Measurements from ENCODE around the gene MAGIX.
"Not testable (repeated sequence)": the region's sequence is repeated elsewhere in the genome, so short reads cannot be mapped to it uniquely, and the experiment has no call there.

The MAGIX gene

DNA sequence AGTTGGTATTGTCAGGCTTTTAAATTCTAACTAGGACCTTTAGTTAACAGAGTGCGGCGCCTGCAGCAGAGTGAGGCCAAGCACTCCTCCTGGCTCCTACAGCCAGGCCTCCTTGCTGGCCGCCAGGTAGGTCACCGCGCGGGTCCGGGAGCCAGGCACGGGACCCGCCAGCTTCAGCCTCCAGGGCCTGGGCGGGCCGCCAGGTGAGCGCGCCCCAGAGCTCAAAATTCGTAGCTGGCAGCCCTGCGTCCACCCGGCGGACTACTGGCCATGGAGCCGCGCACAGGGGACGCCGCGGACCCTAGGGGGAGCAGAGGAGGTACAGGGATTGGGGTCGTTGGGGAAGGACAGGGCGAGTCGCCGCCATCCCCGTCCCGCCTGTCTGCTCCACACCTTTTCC lies at the start of gene MAGIX:
Gene MAGIX, plus strand, starts transcription at position 139 of the 400 bp plus-strand sequence. Its CDS starts 132 bp downstream, at position 271.
- in situ Hi-C loops (cut with MboI; ENCODE audit: low sequenced_read_pairs) = no loop called here

- in situ Hi-C loops (cut with MboI; ENCODE audit: low sequenced_read_pairs) = no loop called here
These were observed 46.5 kb upstream of the MAGIX start for GRCh38 chrX:49116076-49116475.

- in situ Hi-C loops (cut with MboI; ENCODE audit: low sequenced_read_pairs) = no loop called here
These were observed 45.8 kb upstream of the MAGIX start for GRCh38 chrX:49116716-49117115.

- in situ Hi-C loops (cut with MboI; ENCODE audit: low sequenced_read_pairs) = no loop called here
These were observed 45.0 kb upstream of the MAGIX start for GRCh38 chrX:49117581-49117980.

DNA sequence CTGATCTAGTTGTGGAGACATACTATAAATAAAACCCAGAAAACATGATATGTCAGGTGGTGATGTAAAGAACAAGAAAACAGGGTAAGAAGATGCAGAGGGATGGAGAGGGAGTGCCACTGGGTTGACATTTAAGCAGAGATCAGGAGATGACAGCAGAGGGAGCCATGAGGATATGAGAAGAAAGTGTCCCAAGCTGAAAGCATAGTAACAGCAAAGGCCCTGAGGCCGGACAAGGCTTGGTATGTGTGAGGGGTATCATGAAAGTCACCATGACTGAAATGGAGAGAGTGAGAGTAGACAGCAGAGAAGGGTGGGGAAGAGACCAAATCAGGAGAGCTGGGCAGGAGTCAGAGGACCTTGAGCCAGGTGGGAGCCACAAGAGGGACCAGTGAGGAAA lies 42.5 kb upstream of the MAGIX start:
- in situ Hi-C loops (cut with MboI; ENCODE audit: low sequenced_read_pairs) = no loop called here

GRCh38 chrX:49122499-49122898 lies 40.1 kb upstream of the MAGIX start:
- in situ Hi-C loops (cut with MboI; ENCODE audit: low sequenced_read_pairs) = no loop called here

GRCh38 chrX:49127742-49128258 lies 34.8 kb upstream of the MAGIX start:
- in situ Hi-C loops (cut with MboI; ENCODE audit: low sequenced_read_pairs) = not testable (repeated sequence)

DNA sequence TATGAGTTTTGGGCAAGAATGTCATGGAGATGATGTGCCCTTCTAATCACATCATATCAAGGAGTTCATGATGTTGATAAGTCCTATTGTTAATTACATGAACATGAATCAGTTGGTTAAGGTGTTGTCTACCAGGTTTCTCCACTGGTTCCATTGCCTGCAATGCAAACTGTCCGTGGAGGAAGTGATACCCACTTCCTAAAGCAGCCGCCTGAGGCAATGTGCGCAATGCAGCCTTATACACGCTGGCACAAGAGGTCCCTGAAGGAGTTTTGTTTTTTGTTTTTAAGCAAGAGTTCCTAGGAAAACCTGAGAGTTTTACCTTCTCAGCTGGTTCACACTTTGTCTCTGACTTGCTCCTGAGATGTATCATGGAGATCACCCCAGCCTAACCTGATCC lies 33.1 kb upstream of the MAGIX start:
- in situ Hi-C loops (cut with MboI; ENCODE audit: low sequenced_read_pairs) = no loop called here

DNA sequence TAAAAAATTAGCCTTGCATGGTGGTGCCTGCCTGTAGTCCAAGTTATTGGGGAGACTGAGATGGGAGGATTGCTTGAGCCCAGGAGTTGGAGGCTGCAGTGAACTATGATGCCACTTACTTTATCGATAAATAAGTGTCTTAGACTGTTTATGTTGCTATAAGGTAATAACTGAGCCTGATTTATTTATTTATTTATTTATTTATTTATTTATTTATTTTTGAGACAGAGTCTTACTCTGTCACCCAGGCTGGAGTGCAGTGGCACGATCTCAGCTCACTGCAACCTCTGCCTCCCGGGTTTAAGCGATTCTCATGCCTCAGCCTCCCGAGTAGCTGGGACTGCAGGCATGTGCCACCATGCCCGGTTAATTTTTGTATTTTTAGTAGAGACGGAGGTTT lies 30.3 kb upstream of the MAGIX start:
- in situ Hi-C loops (cut with MboI; ENCODE audit: low sequenced_read_pairs) = not testable (repeated sequence)

DNA sequence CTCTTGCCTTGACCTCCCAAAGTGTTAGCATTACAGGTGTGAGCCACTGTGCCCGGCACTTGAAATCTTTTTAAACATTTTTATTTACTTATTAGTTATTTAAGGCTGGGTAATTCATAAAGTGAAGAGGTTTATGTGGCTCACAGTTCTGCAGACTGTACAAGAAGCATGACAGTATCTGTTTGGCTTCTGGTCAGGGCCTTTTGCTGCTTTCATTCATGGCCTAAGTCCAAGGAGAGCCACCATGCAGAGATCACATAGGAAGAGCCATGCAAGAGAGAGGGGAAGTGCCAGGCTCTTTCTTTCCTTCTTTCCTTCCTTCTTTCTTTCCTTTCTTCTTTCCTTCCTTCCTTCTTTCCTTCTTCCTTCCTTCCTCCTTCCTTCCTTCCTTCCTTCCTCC lies 28.8 kb upstream of the MAGIX start:
- in situ Hi-C loops (cut with MboI; ENCODE audit: low sequenced_read_pairs) = no loop called here

GRCh38 chrX:49137492-49137891 lies 25.1 kb upstream of the MAGIX start:
- in situ Hi-C loops (cut with MboI; ENCODE audit: low sequenced_read_pairs) = no loop called here

GRCh38 chrX:49139713-49140112 lies 22.8 kb upstream of the MAGIX start:
- in situ Hi-C loops (cut with MboI; ENCODE audit: low sequenced_read_pairs) = no loop called here

DNA sequence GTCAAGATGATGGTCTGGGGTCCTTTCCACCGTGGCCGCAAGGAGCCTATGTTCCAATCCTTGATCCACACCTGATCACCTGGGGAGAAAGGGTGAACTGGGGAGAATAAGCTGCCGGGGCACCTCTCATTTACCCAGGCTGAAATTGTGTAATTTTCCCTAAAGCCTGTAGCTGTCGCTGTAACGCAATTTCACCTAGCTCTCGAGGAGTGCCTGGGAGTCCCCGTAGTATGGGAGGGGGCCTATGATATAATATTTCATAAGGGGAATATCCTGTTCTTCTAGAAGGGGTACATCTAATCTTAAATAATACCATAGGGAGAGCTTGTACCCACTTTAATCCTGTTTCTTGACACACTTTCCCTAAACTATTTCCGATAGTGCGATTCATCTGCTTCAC lies 20.3 kb upstream of the MAGIX start:
- in situ Hi-C loops (cut with MboI; ENCODE audit: low sequenced_read_pairs) = not testable (repeated sequence)

GRCh38 chrX:49143154-49143553 lies 19.4 kb upstream of the MAGIX start:
- in situ Hi-C loops (cut with MboI; ENCODE audit: low sequenced_read_pairs) = not testable (repeated sequence)

DNA sequence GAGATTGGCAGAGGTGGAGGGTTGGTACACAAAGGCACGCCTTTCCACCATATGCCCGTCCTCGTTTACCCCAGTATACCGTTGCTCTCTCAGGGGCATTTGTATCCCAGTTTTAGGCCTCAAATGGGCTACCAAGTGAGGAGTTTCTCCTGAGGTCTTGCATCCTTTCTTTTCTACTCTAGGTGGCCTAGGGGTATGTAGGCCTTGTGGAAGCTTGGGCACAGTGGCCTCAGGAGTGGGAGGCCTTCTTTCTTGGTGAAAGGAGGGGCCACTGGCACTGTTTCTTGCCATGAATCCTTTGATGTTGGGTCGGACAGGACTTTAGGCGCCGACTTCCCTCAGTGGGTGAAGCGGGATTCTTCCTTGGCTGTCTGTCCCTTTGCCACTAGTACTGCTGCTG lies 15.3 kb upstream of the MAGIX start:
- in situ Hi-C loops (cut with MboI; ENCODE audit: low sequenced_read_pairs) = no loop called here

DNA sequence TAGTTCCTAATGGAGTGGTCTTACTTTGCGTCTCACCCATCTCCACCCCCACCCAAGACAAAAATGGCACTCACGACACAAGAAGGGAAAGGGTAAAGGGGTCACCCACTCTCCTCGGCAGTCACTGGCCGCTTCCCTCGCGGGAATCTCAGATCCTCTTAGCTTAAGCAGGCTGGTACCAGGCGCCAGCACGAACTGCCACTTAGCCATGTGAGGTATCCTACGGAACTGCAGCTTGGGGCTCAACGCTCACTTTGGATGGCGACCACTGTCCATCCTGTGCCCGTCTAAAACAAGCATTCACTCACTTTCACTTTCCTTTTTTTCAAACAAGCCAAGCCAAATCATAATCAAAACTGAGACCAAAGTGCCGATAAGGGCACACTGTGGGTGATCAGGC lies 14.6 kb upstream of the MAGIX start:
- in situ Hi-C loops (cut with MboI; ENCODE audit: low sequenced_read_pairs) = no loop called here

- in situ Hi-C loops (cut with MboI; ENCODE audit: low sequenced_read_pairs) = not testable (repeated sequence)
These were observed 14.0 kb upstream of the MAGIX start for GRCh38 chrX:49148390-49149100.

DNA sequence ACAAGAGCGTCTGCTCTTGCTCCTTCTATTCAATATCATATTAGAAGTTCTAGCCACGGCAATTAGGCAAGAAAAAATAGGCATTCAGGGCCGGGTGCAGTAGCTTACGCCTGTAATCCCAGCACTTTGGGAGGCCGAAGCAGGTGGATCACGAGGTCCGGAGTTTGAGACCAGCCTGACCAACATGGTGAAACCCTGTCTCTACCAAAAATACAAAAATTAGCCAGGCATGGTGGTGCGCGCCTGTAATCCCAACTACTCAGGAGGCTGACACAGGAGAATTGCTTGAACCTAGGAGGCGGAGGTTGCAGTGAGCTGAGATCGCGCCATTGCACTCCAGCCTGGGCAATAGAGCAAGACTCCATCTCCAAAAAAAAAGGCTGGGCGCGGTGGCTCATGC lies 13.3 kb upstream of the MAGIX start:
- in situ Hi-C loops (cut with MboI; ENCODE audit: low sequenced_read_pairs) = not testable (repeated sequence)

DNA sequence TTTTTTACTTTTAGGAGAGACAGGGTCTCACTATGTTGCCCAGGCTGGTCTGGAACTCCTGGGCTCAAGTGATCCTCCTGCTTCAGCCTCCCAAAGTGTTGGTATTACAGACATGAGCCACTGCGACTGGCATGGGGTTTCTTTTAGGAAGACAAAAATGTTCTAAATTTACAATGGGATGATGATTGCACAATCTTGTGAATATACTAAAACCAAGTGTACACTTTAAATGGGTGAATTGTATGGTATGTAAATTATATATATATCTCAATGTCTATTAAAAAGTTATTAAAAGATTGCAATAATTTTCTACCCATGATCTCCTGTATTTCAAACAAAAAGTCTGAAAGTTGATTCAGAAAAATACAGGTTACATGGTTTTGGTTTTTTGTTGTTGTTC lies 9.1 kb upstream of the MAGIX start:
- in situ Hi-C loops (cut with MboI; ENCODE audit: low sequenced_read_pairs) = no loop called here

- in situ Hi-C loops (cut with MboI; ENCODE audit: low sequenced_read_pairs) = no loop called here
These were observed 7.2 kb upstream of the MAGIX start for GRCh38 chrX:49155243-49155899.

- in situ Hi-C loops (cut with MboI; ENCODE audit: low sequenced_read_pairs) = no loop called here
These were observed 6.4 kb upstream of the MAGIX start for GRCh38 chrX:49155900-49156837.
